GM23338 (cell line): ENCODE measurements around the gene RASSF7. TPM values are rescaled to one million over a fixed set of nuclear protein-coding genes. Genes with fewer than 3 reads are reported as not detected.

Source experiments
- ATAC-seq: fragments of 200-7000 bp; cut with Tn5 transposase; 3 replicates; pipeline ENCODE4 v1.9.1; 2020
- DNase-seq: peaks from one replicate; pipeline ENCODE4 v3.0.0-alpha.2; 2015; ENCODE audit warnings: low spot score
- H2AFZ ChIP-seq: fragments of 200-600 bp; sonication (generic); 2 replicates; pipeline ENCODE4 v1.8.0; 2016; ENCODE audit warnings: antibody characterized with exemption, mild to moderate bottlenecking, moderate library complexity
- H3F3A ChIP-seq: fragments of 200-600 bp; sonication (generic); replicated peaks from 2 replicates; pipeline ENCODE4 v1.8.0; 2017; ENCODE audit warnings: antibody characterized with exemption, mixed run types, low read depth
- H3K27ac ChIP-seq: fragments of 200-600 bp; sonication (generic); 2 replicates; pipeline ENCODE4 v1.6.1; 2016; ENCODE audit warnings: low read depth
- H3K27me3 ChIP-seq: fragments of 200-600 bp; sonication (generic); 2 replicates; pipeline ENCODE4 v1.8.0; 2016; ENCODE audit warnings: mild to moderate bottlenecking, mixed run types, moderate library complexity; ENCODE audit not compliant: insufficient read depth
- H3K36me3 ChIP-seq: fragments of 200-600 bp; sonication (generic); 2 replicates; pipeline ENCODE4 v1.8.0; 2016; ENCODE audit warnings: mild to moderate bottlenecking; ENCODE audit not compliant: insufficient read depth
- H3K4me1 ChIP-seq: fragments of 200-600 bp; sonication (generic); 2 replicates; pipeline ENCODE4 v1.8.0; 2016; ENCODE audit warnings: mild to moderate bottlenecking, moderate library complexity; ENCODE audit not compliant: insufficient read depth
- H3K4me2 ChIP-seq: fragments of 200-600 bp; sonication (generic); 2 replicates; pipeline ENCODE4 v1.7.1; 2017; ENCODE audit warnings: mixed run types
- H3K4me3 ChIP-seq: fragments of 200-600 bp; sonication (generic); 2 replicates; pipeline ENCODE4 v1.6.1; 2016; ENCODE audit warnings: mixed run types
- H3K79me2 ChIP-seq: fragments of 200-600 bp; sonication (generic); replicated peaks from 2 replicates; pipeline ENCODE4 v1.8.0; 2017; ENCODE audit warnings: mild to moderate bottlenecking; ENCODE audit not compliant: insufficient read depth
- H3K9me2 ChIP-seq: fragments of 200-600 bp; sonication (generic); 2 replicates; pipeline ENCODE4 v1.8.0; 2017; ENCODE audit not compliant: insufficient read depth
- H4K20me1 ChIP-seq: fragments of 200-600 bp; sonication (generic); replicated peaks from 2 replicates; pipeline ENCODE4 v1.8.0; 2017; ENCODE audit warnings: mild to moderate bottlenecking; ENCODE audit not compliant: insufficient read depth
- H3K27ac Mint-ChIP-seq: 2 replicates; pipeline ENCODE4 v1.8.0; 2020; ENCODE audit warnings: inconsistent platforms, mild to moderate bottlenecking, moderate library complexity, mixed read lengths
- H3K27me3 Mint-ChIP-seq: 3 replicates; pipeline ENCODE4 v1.8.0; 2022; ENCODE audit warnings: low read depth, mild to moderate bottlenecking, moderate library complexity, mixed read lengths, inconsistent platforms; ENCODE audit not compliant: insufficient read depth, poor library complexity
- H3K36me3 Mint-ChIP-seq: 3 replicates; pipeline ENCODE4 v1.8.0; 2021; ENCODE audit warnings: low read depth, mild to moderate bottlenecking, inconsistent platforms, moderate library complexity, mixed read lengths
- H3K4me1 Mint-ChIP-seq: 3 replicates; pipeline ENCODE4 v1.8.0; 2020; ENCODE audit warnings: mild to moderate bottlenecking, inconsistent platforms, mixed read lengths
- H3K4me3 Mint-ChIP-seq: 3 replicates; pipeline ENCODE4 v1.8.0; 2021; ENCODE audit warnings: moderate library complexity, mild to moderate bottlenecking, inconsistent platforms, mixed read lengths
- H3K9me3 Mint-ChIP-seq: 3 replicates; pipeline ENCODE4 v1.8.0; 2020; ENCODE audit warnings: moderate library complexity, mild to moderate bottlenecking, inconsistent platforms, mixed read lengths
- CREB1 ChIP-seq: fragments of 250-450 bp; sonication (Bioruptor Pico); IDR thresholded peaks from 2 replicates; pipeline ENCODE4 v1.5.0; 2020; ENCODE audit warnings: low read depth, mild to moderate bottlenecking, moderate library complexity
- ETS1 ChIP-seq: IDR thresholded peaks from 2 replicates; pipeline ENCODE4 v1.6.1; 2016; ENCODE audit warnings: antibody characterized with exemption
- EZH2 ChIP-seq: fragments of 200-600 bp; sonication (generic); IDR thresholded peaks from one replicate; pipeline ENCODE4 v1.8.0; 2017; ENCODE audit warnings: antibody characterized with exemption, mild to moderate bottlenecking, low read depth; ENCODE audit not compliant: unreplicated experiment
- EZH2phosphoT487 ChIP-seq: fragments of 200-600 bp; sonication (generic); IDR thresholded peaks from one replicate; pipeline ENCODE4 v1.8.1; 2018; ENCODE audit warnings: antibody characterized with exemption; ENCODE audit not compliant: unreplicated experiment
- JUNB ChIP-seq: IDR thresholded peaks from one replicate; pipeline ENCODE4 v1.6.1; 2016; ENCODE audit warnings: antibody characterized with exemption; ENCODE audit not compliant: unreplicated experiment
- NANOG ChIP-seq: IDR thresholded peaks from 2 replicates; pipeline ENCODE4 v1.6.1; 2016; ENCODE audit warnings: antibody characterized with exemption, borderline replicate concordance
- POLR2AphosphoS5 ChIP-seq: IDR thresholded peaks from 2 replicates; pipeline ENCODE4 v1.6.1; 2016; ENCODE audit warnings: antibody characterized with exemption, low read depth
- STAT1 ChIP-seq: IDR thresholded peaks from one replicate; pipeline ENCODE4 v1.6.1; 2016; ENCODE audit warnings: antibody characterized with exemption; ENCODE audit not compliant: unreplicated experiment
- ZNF114 ChIP-seq: fragments of 250-450 bp; sonication (Bioruptor Pico); IDR thresholded peaks from 2 replicates; pipeline ENCODE4 v1.5.0; 2020; ENCODE audit warnings: mild to moderate bottlenecking, moderate library complexity
- ZNF331 ChIP-seq: fragments of 250-450 bp; sonication (Bioruptor Pico); IDR thresholded peaks from 2 replicates; pipeline ENCODE4 v1.5.0; 2020; ENCODE audit warnings: low read depth, mild to moderate bottlenecking, moderate library complexity
- polyA plus RNA-seq: library from polyadenylated mRNA; unstranded; fragments of >200 nt; fragmentation: Nextera tagmentation; extraction: Ambion mirVana; gene quantifications from 2 replicates; pipeline ENCODE4 v1.2.1, GENCODE V29; 2016
- total RNA-seq: library from RNA; depleted of rRNA; stranded (reverse); fragments of >200 nt; shearing (Covaris generic); gene quantifications from 2 replicates; pipeline ENCODE4 v1.2.3, GENCODE V29; 2014
- TF ChIP-seq, protein P1 (sequence below): IDR thresholded peaks from one replicate; pipeline ENCODE4 v1.6.1; 2018; ENCODE audit warnings: antibody characterized with exemption; ENCODE audit not compliant: unreplicated experiment
- TF ChIP-seq, protein P2 (sequence below), 2 experiments: fragments of 200-600 bp in 1 of 2; sonication (generic) in 1 of 2; conservative IDR thresholded peaks; 2 replicates each; pipeline versions ENCODE4 v1.5.1 to v1.6.1; 2016 to 2017; ENCODE audit warnings: antibody characterized with exemption in 2 of 2, low read depth in 2 of 2, mild to moderate bottlenecking in 2 of 2, moderate library complexity in 1 of 2
- TF ChIP-seq, protein P3 (sequence below): fragments of 250-450 bp; sonication (Bioruptor Pico); IDR thresholded peaks from 2 replicates; pipeline ENCODE4 v1.5.0; 2020; ENCODE audit warnings: mild to moderate bottlenecking, moderate library complexity

RASSF7 gene
- total and polyA plus RNA-seq, 2 experiments from 2014 or later = 39.6 to 64.8 TPM

DNA sequence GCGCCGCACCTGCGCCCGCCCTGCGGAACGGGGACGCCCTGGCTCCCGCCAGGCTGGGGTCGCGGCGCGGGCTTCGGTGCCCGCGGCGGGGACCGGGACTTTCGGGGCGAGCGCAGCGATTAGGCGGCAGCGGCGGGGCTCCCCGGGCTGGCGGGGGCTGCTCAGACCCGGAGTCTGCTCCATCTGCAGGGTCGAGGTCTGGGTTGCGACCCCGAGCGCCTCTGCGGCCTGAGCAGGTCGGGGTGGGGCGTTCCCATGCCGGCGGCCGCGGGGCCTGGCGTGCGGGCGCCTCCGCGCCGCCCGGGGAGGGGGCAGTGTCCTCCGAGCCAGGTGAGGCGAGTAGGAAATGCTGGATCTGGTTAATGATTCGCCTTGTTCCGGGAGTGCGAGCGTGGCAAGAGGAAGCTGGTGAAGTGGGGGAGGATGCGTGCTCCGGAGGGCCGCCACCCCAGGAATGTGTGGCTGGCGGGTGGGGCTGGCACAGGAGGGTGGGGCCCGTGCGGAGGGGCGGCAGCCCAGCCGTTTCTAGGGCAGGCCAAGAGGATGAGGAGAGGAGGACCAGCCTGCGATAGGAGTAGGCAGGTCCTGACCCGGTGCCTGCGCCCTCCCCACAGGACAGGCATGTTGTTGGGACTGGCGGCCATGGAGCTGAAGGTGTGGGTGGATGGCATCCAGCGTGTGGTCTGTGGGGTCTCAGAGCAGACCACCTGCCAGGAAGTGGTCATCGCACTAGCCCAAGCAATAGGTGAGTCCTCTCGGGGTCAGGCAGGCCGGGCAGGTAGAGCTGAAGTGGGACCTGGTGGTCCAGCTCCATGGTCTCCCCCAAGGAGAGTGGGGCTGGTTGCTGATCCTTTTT, 606 bp downstream of the RASSF7 start:
- DNase-seq = peak; percentile 50
- H3K79me2 ChIP-seq = 0 out of 2 replicates have a peak, but pooled peaks cover 7% of the 10 kb centered on the region
- H3K36me3 ChIP-seq = no peaks in the 10 kb centered on the region
- H3K4me1 ChIP-seq = peaks cover 18% of the 10 kb centered on the region
- Mint-ChIP-seq H3K9me3 (peaks cover 2% of the 10 kb centered on the region; the same call in 1 of the 3 replicates), H3K36me3 (no peaks in the 10 kb centered on the region; the same call in 2 of the 3 replicates), H3K4me1 (peaks cover 13% of the 10 kb centered on the region), H3K27ac (no peak overlapping the region), H3K27me3 (peaks cover 30% of the 10 kb centered on the region), H3K4me3 (peak overlapping the region; percentile 86)
- H3K4me3 ChIP-seq = peak overlapping the region; percentile 88
- no peaks in the 10 kb centered on the region for H3K9me2 ChIP-seq
- no peak overlapping the region for H2AFZ ChIP-seq
- no peak overlapping the region for H3K27ac ChIP-seq
- H3K27me3 ChIP-seq = peaks cover 19% of the 10 kb centered on the region
- peak; percentile 8 for ATAC-seq
- H3K4me2 ChIP-seq = peak overlapping the region; percentile 87
- H4K20me1 ChIP-seq = peaks cover 12% of the 10 kb centered on the region
- H3F3A ChIP-seq = peaks cover 8% of the 10 kb centered on the region; the same call in 1 of the 2 replicates
- no peak for TF ChIP-seq POLR2AphosphoS5
- TF ChIP-seq ETS1 = no peak
- TF ChIP-seq ZNF114 = no peak
- TF ChIP-seq, protein P1, sequence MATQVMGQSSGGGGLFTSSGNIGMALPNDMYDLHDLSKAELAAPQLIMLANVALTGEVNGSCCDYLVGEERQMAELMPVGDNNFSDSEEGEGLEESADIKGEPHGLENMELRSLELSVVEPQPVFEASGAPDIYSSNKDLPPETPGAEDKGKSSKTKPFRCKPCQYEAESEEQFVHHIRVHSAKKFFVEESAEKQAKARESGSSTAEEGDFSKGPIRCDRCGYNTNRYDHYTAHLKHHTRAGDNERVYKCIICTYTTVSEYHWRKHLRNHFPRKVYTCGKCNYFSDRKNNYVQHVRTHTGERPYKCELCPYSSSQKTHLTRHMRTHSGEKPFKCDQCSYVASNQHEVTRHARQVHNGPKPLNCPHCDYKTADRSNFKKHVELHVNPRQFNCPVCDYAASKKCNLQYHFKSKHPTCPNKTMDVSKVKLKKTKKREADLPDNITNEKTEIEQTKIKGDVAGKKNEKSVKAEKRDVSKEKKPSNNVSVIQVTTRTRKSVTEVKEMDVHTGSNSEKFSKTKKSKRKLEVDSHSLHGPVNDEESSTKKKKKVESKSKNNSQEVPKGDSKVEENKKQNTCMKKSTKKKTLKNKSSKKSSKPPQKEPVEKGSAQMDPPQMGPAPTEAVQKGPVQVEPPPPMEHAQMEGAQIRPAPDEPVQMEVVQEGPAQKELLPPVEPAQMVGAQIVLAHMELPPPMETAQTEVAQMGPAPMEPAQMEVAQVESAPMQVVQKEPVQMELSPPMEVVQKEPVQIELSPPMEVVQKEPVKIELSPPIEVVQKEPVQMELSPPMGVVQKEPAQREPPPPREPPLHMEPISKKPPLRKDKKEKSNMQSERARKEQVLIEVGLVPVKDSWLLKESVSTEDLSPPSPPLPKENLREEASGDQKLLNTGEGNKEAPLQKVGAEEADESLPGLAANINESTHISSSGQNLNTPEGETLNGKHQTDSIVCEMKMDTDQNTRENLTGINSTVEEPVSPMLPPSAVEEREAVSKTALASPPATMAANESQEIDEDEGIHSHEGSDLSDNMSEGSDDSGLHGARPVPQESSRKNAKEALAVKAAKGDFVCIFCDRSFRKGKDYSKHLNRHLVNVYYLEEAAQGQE = no peak
- TF ChIP-seq CREB1 = no peak
- TF ChIP-seq NANOG = no peak
- TF ChIP-seq JUNB = no peak
- TF ChIP-seq, protein P2, sequence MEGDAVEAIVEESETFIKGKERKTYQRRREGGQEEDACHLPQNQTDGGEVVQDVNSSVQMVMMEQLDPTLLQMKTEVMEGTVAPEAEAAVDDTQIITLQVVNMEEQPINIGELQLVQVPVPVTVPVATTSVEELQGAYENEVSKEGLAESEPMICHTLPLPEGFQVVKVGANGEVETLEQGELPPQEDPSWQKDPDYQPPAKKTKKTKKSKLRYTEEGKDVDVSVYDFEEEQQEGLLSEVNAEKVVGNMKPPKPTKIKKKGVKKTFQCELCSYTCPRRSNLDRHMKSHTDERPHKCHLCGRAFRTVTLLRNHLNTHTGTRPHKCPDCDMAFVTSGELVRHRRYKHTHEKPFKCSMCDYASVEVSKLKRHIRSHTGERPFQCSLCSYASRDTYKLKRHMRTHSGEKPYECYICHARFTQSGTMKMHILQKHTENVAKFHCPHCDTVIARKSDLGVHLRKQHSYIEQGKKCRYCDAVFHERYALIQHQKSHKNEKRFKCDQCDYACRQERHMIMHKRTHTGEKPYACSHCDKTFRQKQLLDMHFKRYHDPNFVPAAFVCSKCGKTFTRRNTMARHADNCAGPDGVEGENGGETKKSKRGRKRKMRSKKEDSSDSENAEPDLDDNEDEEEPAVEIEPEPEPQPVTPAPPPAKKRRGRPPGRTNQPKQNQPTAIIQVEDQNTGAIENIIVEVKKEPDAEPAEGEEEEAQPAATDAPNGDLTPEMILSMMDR (conservative IDR thresholded peaks at IDR 0.05; ENCODE audit: low read depth in 2 of 2) = no peak
- TF ChIP-seq, protein P3, sequence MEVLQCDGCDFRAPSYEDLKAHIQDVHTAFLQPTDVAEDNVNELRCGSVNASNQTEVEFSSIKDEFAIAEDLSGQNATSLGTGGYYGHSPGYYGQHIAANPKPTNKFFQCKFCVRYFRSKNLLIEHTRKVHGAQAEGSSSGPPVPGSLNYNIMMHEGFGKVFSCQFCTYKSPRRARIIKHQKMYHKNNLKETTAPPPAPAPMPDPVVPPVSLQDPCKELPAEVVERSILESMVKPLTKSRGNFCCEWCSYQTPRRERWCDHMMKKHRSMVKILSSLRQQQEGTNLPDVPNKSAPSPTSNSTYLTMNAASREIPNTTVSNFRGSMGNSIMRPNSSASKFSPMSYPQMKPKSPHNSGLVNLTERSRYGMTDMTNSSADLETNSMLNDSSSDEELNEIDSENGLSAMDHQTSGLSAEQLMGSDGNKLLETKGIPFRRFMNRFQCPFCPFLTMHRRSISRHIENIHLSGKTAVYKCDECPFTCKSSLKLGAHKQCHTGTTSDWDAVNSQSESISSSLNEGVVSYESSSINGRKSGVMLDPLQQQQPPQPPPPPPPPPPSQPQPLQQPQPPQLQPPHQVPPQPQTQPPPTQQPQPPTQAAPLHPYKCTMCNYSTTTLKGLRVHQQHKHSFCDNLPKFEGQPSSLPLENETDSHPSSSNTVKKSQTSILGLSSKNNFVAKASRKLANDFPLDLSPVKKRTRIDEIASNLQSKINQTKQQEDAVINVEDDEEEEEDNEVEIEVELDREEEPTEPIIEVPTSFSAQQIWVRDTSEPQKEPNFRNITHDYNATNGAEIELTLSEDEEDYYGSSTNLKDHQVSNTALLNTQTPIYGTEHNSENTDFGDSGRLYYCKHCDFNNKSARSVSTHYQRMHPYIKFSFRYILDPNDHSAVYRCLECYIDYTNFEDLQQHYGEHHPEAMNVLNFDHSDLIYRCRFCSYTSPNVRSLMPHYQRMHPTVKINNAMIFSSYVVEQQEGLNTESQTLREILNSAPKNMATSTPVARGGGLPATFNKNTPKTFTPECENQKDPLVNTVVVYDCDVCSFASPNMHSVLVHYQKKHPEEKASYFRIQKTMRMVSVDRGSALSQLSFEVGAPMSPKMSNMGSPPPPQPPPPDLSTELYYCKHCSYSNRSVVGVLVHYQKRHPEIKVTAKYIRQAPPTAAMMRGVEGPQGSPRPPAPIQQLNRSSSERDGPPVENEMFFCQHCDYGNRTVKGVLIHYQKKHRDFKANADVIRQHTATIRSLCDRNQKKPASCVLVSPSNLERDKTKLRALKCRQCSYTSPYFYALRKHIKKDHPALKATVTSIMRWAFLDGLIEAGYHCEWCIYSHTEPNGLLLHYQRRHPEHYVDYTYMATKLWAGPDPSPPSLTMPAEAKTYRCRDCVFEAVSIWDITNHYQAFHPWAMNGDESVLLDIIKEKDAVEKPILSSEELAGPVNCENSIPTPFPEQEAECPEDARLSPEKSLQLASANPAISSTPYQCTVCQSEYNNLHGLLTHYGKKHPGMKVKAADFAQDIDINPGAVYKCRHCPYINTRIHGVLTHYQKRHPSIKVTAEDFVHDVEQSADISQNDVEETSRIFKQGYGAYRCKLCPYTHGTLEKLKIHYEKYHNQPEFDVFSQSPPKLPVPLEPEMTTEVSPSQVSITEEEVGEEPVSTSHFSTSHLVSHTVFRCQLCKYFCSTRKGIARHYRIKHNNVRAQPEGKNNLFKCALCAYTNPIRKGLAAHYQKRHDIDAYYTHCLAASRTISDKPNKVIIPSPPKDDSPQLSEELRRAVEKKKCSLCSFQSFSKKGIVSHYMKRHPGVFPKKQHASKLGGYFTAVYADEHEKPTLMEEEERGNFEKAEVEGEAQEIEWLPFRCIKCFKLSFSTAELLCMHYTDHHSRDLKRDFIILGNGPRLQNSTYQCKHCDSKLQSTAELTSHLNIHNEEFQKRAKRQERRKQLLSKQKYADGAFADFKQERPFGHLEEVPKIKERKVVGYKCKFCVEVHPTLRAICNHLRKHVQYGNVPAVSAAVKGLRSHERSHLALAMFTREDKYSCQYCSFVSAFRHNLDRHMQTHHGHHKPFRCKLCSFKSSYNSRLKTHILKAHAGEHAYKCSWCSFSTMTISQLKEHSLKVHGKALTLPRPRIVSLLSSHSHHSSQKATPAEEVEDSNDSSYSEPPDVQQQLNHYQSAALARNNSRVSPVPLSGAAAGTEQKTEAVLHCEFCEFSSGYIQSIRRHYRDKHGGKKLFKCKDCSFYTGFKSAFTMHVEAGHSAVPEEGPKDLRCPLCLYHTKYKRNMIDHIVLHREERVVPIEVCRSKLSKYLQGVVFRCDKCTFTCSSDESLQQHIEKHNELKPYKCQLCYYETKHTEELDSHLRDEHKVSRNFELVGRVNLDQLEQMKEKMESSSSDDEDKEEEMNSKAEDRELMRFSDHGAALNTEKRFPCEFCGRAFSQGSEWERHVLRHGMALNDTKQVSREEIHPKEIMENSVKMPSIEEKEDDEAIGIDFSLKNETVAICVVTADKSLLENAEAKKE (CRISPR knock-in tag) = no peak
- no peak for TF ChIP-seq EZH2phosphoT487
- TF ChIP-seq EZH2 = no peak
- no peak for TF ChIP-seq ZNF331
- TF ChIP-seq STAT1 = no peak
